NCI-H446 treated with DMSO at 0.1 percent for 48 hours (cell line): ENCODE measurements around the gene VANGL1.

Experiments used
- DNase-seq: peaks from one replicate; lab custom pipeline; 2025; lab: John Stamatoyannopoulos, UW

VANGL1 gene

GRCh38 chr1:115744646-115745275, 103.0 kb downstream of the VANGL1 start:
- no peak for DNase-seq

GRCh38 chr1:115746021-115746690, 104.4 kb downstream of the VANGL1 start:
- no peak for DNase-seq
